Coronary artery (tissue), 2 donors: ENCODE measurements around the gene ZNF26.
"Not testable (repeated sequence)": the region's sequence is repeated elsewhere in the genome, so short reads cannot be mapped to it uniquely, and the experiment has no call there.

Source experiments
- DNase-seq: peaks from one replicate; pipeline ENCODE4 v3.0.0-alpha.2; 2017; ENCODE audit warnings: low spot score
- H3K27ac ChIP-seq, 2 donors: fragments of 200-600 bp; sonication (generic); one replicate each; pipeline ENCODE4 v1.5.1; 2016 to 2019
- H3K4me3 ChIP-seq: fragments of 200-600 bp; sonication (generic); 2 replicates; pipeline ENCODE4 v1.5.1; 2016; ENCODE audit warnings: mild to moderate bottlenecking, moderate library complexity
- TF ChIP-seq, protein P1 (sequence below): fragments of 200-600 bp; sonication (generic); IDR thresholded peaks from one replicate; pipeline ENCODE4 v1.5.1; 2019; ENCODE audit warnings: antibody characterized with exemption

The ZNF26 gene

DNA sequence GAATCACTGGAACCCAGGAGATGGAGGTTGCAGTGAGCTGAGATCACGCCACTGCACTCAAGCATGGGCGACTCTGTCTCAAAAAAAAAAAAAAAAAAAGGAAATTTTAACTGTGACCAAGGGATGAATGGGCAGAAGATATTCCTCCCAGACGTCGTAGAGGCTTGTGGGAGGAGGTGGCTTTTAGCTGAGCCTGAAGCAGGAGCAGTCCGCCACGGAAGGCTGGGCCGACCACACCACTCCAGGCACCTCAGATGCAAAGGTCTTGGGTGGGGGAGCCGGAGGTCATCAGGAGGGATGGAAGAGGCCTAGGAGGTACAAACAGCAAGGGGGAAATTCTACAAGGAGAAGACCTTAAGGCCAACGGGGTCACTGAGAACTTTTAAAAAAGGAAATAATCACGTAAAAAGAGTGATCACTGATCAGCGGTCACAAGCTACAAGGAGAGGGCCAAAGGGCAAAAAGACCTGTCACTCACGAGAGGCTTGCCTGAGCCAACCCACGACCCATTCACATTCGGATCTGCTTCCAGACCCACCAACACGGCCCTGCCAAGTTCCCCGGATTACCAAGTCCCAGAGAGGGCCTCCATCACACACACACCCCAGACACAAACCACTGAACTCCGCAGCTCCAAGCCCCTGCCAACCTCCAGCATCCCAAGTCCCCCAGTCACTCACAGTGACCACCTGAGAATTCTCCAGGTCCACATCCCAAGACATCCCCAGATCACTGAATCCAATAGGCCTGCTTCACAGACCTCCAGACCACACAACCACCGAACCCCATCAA lies 33.6 kb upstream of the ZNF26 start:
- DNase-seq, result no peak
- H3K27ac ChIP-seq, result no peak overlapping the region
- TF ChIP-seq, protein P1, sequence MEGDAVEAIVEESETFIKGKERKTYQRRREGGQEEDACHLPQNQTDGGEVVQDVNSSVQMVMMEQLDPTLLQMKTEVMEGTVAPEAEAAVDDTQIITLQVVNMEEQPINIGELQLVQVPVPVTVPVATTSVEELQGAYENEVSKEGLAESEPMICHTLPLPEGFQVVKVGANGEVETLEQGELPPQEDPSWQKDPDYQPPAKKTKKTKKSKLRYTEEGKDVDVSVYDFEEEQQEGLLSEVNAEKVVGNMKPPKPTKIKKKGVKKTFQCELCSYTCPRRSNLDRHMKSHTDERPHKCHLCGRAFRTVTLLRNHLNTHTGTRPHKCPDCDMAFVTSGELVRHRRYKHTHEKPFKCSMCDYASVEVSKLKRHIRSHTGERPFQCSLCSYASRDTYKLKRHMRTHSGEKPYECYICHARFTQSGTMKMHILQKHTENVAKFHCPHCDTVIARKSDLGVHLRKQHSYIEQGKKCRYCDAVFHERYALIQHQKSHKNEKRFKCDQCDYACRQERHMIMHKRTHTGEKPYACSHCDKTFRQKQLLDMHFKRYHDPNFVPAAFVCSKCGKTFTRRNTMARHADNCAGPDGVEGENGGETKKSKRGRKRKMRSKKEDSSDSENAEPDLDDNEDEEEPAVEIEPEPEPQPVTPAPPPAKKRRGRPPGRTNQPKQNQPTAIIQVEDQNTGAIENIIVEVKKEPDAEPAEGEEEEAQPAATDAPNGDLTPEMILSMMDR, result no peak
- H3K4me3 ChIP-seq, result no peak overlapping the region

DNA sequence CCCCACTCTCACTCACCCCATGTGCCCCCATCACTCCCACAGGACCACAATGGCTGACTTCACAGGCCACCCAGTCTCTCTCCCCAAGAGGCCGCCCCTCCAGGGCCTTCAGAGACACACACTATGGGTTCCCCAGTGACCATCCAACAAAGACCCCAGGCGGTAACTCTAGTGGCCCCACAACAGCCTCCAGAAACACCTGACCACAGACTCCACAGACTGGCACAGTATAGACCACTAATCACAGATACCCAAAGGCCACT lies 33.1 kb upstream of the ZNF26 start:
- Histone ChIP-seq H3K4me3 (no peak overlapping the region), H3K27ac (no peak overlapping the region)
- TF ChIP-seq, protein P1, result no peak
- DNase-seq, result no peak

DNA sequence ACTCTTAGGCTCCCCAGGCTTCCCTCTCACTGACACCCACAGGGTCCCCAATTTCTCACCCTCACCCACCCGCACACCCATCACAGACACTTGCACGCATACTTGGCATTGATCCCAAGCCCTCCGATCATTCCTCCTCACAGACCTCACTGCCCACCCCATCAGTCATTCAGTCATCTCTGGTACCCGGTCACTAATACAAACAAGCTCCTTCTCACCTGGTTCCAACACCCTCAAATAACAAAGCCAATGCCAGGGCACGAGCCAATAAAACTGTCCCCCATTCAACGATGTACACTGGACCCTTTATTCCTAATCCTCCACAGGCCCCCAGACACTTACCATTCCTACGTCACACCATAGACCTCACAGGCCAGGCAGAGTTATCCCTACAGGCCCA lies 32.4 kb upstream of the ZNF26 start:
- Histone ChIP-seq H3K4me3 (no peak overlapping the region), H3K27ac (no peak overlapping the region)
- DNase-seq, result no peak
- TF ChIP-seq, protein P1, result no peak

DNA sequence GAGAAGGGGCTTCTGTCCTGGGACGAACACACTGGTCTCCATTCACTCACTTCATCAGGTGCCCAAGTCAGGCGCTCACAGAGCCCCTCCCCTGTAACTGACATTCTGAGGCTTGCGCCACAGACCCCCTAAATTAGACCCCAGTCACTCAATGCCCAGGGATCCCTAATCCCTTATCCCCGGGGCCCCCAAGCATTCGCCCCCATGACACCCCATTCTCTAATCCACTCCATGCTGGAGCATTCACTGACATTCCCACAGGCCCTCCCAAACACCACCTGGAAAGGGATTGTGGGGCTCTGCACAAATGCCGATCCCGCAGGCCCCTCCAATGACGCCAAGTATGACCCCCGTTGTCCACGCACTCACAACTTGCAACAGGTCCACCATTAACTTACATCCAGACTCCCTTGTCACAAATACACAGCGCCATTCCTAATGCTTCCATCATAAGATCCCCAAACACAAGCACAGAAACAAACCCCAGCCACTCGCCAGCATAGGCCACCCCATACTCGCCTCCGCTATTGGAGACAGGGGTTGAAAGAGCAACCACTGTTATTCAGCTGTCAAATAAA lies 31.6 kb upstream of the ZNF26 start:
- DNase-seq, result no peak
- peak overlapping the region in 1 of 2 donors; percentile 89 for H3K27ac ChIP-seq
- H3K4me3 ChIP-seq, result peak overlapping the region; percentile 80
- TF ChIP-seq, protein P1, result no peak

DNA sequence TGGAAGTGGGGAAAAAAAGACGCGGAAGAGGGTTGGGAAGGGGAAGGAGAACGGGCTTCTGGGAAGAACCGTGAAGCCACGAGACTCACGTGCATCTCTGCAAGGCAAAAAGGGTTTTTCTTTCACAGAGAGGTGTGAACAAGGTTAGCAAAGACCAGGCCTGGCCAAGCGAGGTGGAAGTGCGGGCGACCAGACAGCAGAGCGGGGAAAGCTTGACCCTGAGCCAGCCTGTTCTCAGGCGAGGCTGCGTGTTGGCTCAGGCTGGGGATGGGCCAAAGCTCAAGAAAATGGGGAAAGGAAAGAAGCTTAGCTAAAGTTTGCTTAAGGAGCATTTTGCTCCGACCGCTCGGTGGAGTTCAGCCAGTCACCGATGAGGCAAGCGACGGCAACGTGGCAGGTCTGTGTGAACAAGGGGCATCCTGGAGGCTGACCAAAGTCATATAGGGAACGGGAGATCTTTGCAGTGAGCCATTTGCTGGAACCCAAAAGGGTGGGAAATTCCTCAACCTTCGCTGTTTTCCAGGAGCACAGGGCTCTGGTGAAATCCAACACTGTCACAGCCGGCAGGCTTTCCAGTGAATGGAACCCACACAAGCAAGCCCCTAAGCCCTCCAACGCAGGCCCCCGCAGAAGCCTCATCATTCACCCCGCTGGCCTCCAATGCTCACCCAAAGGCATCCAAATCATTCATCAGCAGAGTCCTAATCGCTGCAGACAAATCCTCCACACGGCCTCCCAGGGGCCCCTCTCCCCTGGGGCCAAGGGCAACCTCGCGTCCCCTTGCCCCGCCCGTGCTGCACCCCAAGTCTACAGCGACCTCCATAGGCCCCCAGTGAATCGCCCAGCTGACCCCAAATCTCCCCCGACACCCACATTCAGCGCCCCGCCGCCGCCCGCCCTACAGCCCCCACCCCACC lies 30.8 kb upstream of the ZNF26 start:
- Histone ChIP-seq H3K4me3 (peak overlapping the region; percentile 80), H3K27ac (peak overlapping the region; percentile 82 to 89)
- TF ChIP-seq, protein P1, result no peak
- no peak for DNase-seq

DNA sequence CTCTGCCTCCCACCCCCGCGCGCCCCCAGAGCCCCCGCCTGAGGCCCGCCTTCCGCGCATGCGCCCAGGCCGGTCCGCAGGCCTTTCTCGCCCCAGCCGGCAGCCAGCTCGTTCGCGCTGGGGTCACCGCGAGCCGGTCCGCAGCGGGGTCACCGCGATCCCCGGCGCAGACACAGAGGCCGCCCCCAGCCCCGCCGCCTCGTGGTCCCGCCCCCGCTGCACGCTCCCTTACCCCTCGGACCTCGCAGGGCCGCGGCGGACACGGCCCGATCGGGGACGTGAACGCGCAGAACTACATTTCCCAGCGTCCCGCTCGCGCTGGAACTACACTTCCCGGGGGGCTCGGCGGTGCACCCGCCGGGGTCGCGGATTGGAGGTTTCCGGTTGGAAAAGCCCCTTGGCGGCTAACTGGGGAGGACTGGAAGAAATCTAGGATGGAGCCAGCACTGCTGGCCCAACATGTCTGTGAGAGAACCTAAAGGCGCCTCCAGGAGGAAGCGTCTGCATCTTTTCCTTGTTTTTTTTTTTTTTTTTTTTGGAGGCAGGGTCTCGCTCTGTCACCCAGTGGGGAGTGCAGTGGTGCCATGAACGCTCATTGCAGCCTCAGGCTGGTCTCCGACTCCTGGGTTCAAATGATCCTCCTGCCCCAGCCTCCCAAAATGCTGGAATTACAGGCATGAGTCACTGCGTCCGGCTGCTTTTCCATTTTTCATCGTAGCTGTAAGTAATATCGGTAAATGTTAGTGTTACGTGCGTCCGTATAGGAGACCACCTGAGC lies 30.0 kb upstream of the ZNF26 start, which contains the start of gene ZNF605:
ZNF605 (minus strand) TSS at position 296 of the 778 bp plus-strand sequence. CDS start 10,671 bp downstream, outside the sequence.
- Histone ChIP-seq H3K27ac (peak within 1 kb of the TSS; percentile 82 to 89), H3K4me3 (peak within 1 kb of the TSS; percentile 80)
- DNase-seq, result peak; percentile 92
- TF ChIP-seq, protein P1, result no peak

DNA sequence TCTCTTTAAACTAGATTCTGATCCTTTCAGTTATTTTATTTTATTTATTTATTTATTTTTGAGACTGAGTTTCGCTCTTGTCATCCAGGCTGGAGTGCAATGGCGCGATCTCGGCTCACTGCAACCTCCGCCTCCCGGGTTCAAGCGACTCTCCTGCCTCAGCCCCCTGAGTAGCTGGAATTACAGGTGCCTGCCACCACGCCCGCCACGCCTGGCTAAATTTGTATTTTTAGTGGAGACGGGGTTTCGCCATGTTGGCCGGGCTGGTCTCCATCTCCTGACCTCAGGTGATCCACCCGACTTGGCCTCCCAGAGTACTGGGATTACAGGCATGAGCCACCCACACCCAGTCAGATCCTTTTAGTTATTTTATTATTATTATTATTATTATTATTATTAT lies 24.4 kb upstream of the ZNF26 start:
- H3K4me3 ChIP-seq, DNase-seq, H3K27ac ChIP-seq: not testable (repeated sequence)

DNA sequence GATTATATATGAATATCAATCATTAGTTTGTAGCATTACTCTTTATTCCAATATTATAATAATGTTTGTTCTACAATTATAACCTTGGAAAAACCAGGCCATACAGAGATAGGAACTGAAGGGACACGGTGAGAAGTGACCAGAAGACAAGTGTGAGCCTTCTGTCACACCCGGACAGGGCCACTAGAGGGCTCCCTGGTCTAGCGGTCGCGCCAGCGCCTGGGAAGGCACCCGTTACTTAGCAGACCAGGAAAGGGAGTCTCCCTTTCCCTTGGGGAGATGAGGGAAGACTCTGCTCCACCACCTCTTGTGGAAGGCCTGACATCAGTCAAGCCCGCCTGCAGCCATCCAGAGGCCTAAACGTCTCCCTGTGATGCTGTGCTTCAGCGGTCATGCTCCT lies 22.2 kb upstream of the ZNF26 start:
- not testable (repeated sequence) for DNase-seq, H3K4me3 ChIP-seq, H3K27ac ChIP-seq
